PC-9 (cell line): ENCODE data around the gene MARCHF3.
"Not testable (repeated sequence)": the region's sequence is repeated elsewhere in the genome, so short reads cannot be mapped to it uniquely, and the experiment has no call there.

Experiments used
- EZH2 ChIP-seq: fragments of 200-600 bp; sonication (generic); IDR thresholded peaks from 2 replicates; pipeline ENCODE4 v1.8.0; 2017; ENCODE audit warnings: antibody characterized with exemption, low read depth
- TF ChIP-seq, protein P1 (sequence below): fragments of 200-600 bp; sonication (generic); conservative IDR thresholded peaks from 2 replicates; pipeline ENCODE4 v1.6.1; 2017; ENCODE audit warnings: mixed run types, antibody characterized with exemption, mild to moderate bottlenecking, moderate library complexity

DNA sequence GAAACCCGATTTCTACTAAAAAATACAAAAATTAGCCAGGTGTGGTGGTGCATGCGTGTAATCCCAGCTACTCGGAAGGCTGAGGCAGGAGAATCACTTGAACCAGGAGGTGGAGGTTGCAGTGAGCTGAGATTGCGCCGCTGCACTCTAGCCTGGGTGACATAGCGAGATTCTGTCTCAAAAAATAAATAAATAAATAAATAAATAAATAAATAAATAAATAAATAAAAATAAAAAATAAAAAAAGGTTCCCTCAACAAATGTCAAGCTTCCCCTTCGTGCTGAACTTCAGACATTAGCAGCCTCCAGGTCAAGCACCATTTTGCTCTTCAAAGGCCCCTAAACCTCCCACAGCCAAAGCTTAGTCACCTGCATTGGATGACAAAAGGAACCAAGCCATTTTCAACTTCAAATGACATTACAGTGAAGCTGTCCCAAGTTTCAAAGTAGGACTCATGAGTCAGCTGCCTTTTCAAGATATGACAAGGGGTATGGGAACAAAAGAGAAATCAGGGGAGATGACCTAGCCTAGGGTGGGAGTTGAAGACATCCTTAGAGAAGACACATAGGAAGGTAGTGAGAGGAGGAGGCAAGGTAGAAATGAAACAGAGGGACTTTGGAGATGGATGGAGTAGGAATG is 6.7 kb downstream of the MARCHF3 start:
- TF ChIP-seq, protein P1, sequence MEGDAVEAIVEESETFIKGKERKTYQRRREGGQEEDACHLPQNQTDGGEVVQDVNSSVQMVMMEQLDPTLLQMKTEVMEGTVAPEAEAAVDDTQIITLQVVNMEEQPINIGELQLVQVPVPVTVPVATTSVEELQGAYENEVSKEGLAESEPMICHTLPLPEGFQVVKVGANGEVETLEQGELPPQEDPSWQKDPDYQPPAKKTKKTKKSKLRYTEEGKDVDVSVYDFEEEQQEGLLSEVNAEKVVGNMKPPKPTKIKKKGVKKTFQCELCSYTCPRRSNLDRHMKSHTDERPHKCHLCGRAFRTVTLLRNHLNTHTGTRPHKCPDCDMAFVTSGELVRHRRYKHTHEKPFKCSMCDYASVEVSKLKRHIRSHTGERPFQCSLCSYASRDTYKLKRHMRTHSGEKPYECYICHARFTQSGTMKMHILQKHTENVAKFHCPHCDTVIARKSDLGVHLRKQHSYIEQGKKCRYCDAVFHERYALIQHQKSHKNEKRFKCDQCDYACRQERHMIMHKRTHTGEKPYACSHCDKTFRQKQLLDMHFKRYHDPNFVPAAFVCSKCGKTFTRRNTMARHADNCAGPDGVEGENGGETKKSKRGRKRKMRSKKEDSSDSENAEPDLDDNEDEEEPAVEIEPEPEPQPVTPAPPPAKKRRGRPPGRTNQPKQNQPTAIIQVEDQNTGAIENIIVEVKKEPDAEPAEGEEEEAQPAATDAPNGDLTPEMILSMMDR = not testable (repeated sequence)
- TF ChIP-seq EZH2 = not testable (repeated sequence)
